GM18873 (cell line): ENCODE data around the gene CYFIP1.
A peak's percentile ranks its signal among the peaks of the same experiment; 100 is the strongest.
"Not testable (repeated sequence)": the region's sequence is repeated elsewhere in the genome, so short reads cannot be mapped to it uniquely, and the experiment has no call there.

Experiments used
- ATAC-seq: cut with Tn5 transposase; IDR thresholded peaks from one replicate; pipeline ENCODE4 v1.9.1; 2021; ENCODE audit warnings: mild to moderate bottlenecking, moderate library complexity, moderate number of reproducible peaks; ENCODE audit not compliant: unreplicated experiment, low FRiP score

CYFIP1 gene

GRCh38 chr15:22980189-22981050 is at the start of gene CYFIP1:
TSS of gene CYFIP1 (minus strand) at chr15:22980368. CDS start at chr15:22947285, 33,083 bp downstream.
- ATAC-seq, result no peak

GRCh38 chr15:23026218-23026617 is 46.0 kb upstream of the CYFIP1 start:
- ATAC-seq, result no peak

- ATAC-seq, result no peak
Observed at GRCh38 chr15:23022156-23022555, 42.0 kb upstream of the CYFIP1 start.

- ATAC-seq, result no peak
Observed at GRCh38 chr15:23014394-23015000, 34.3 kb upstream of the CYFIP1 start.

GRCh38 chr15:23013681-23014080 is 33.5 kb upstream of the CYFIP1 start:
- no peak for ATAC-seq

- not testable (repeated sequence) for ATAC-seq
Observed at GRCh38 chr15:23012616-23013015, 32.4 kb upstream of the CYFIP1 start.

GRCh38 chr15:23003736-23004135 is 23.6 kb upstream of the CYFIP1 start:
- ATAC-seq, result no peak

- no peak for ATAC-seq
Observed at GRCh38 chr15:23002920-23003319, 22.8 kb upstream of the CYFIP1 start.

GRCh38 chr15:22995795-22996194 is 15.6 kb upstream of the CYFIP1 start:
- ATAC-seq, result no peak

GRCh38 chr15:22992024-22992326 is 11.8 kb upstream of the CYFIP1 start:
- no peak for ATAC-seq

GRCh38 chr15:22989576-22990477 is 9.7 kb upstream of the CYFIP1 start:
- ATAC-seq, result no peak

- ATAC-seq, result no peak
Observed at GRCh38 chr15:22988811-22989210, 8.6 kb upstream of the CYFIP1 start.

- ATAC-seq, result not testable (repeated sequence)
Observed at GRCh38 chr15:22981931-22982330, 1.8 kb upstream of the CYFIP1 start.

- ATAC-seq, result no peak
Observed at GRCh38 chr15:22981051-22981840, 1.1 kb upstream of the CYFIP1 start.

- no peak for ATAC-seq
Observed at GRCh38 chr15:22979238-22980188, 655 bp downstream of the CYFIP1 start.

GRCh38 chr15:22978691-22979237 is 1.4 kb downstream of the CYFIP1 start:
- ATAC-seq, result no peak

GRCh38 chr15:22974745-22975144 is 5.4 kb downstream of the CYFIP1 start:
- ATAC-seq, result no peak

GRCh38 chr15:22973987-22974386 is 6.2 kb downstream of the CYFIP1 start:
- no peak for ATAC-seq

- peak; percentile 90 for ATAC-seq
Observed at GRCh38 chr15:22973286-22973685, 6.9 kb downstream of the CYFIP1 start.
